SIG-M5 (cell line): ENCODE measurements around the gene SOX2.

Source experiments
- DNase-seq: peaks from one replicate; lab custom pipeline; 2025; lab: John Stamatoyannopoulos, UW

Gene SOX2

DNA sequence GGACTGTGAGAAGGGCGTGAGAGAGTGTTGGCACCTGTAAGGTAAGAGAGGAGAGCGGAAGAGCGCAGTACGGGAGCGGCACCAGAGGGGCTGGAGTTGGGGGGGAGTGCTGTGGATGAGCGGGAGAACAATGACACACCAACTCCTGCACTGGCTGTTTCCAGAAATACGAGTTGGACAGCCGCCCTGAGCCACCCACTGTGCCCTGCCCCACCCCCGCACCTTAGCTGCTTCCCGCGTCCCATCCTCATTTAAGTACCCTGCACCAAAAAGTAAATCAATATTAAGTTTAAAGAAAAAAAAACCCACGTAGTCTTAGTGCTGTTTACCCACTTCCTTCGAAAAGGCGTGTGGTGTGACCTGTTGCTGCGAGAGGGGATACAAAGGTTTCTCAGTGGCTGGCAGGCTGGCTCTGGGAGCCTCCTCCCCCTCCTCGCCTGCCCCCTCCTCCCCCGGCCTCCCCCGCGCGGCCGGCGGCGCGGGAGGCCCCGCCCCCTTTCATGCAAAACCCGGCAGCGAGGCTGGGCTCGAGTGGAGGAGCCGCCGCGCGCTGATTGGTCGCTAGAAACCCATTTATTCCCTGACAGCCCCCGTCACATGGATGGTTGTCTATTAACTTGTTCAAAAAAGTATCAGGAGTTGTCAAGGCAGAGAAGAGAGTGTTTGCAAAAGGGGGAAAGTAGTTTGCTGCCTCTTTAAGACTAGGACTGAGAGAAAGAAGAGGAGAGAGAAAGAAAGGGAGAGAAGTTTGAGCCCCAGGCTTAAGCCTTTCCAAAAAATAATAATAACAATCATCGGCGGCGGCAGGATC, at the start of gene SOX2:
Gene SOX2, plus strand, starts transcription at position 601 of the 811 bp plus-strand sequence. CDS start 436 bp downstream, outside the sequence.
- DNase-seq: no peak

DNA sequence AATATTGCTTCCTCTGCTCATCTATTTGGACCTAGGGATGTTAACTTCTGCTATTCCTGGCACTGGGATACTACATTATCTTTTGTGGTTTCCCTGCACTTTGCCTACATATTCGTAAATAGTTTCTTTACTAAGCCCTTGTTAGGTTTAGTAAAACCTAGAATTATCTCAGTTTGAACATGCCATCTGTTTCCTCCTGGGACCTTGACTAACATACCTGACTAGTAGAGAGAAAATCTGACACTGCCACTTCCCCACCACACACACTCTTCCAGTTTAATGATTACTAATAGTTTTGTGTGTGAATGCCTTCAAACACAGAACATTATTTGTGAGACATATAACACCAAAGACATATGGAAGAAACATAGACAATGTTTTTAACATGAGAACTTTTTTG, 28.2 kb upstream of the SOX2 start:
- DNase-seq: no peak

DNA sequence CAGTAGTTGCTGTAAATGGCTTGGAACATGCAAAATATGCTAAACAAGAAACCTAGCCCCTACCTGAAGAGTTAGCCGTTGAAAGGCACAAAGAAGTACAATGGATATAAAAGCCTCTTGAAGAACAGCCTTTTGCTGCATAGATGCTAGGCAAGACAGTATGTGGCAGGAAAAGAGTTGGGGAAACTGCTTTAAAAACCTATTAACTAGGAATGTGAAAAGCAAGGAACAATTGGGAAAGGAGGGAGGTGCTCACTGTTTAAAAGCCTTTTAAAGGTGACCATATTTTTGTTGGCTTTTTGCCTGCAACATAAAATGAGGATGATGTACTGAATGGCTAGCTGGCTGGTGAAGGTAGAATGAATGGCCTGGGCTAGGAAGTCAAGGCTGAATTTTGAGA, 24.5 kb upstream of the SOX2 start:
- DNase-seq: no peak

DNA sequence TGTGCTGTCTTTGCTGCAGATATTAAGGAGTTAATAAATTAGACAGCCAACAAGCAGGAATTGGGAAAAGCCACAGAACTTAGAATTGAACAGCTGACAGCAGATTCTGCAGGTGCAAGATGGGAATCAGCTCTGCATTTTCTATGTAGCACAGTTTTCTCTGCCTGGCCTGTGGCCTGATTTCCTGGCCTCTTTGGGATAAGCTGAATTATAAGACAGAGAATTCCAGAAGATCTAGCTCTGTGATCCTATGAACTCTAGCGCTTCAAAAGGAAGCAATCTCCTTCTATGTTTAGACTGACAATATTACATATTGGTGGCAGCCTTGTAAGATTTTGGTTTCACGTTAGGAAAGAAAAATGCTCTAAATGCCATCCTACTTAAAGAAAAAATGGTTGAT, 24.0 kb upstream of the SOX2 start:
- DNase-seq: no peak

DNA sequence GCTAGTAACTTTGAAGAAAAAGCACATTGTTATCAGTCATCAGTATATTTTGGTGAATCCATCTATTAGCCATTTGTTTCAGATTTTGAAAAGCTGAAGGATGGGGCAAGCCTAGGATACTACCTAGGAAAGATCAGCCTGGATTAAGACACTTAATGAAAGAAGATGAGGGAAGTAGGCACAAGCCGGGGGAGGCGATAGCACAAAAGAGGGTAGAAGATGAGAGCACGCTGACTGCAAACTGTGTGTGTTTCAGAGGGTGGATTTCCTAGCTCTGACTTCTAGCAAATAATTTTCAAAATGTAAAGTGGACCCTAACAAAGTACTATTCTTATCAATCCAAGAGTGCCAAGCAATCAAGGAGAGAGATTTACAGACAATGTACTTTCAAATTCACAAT, 22.2 kb upstream of the SOX2 start:
- DNase-seq: no peak

DNA sequence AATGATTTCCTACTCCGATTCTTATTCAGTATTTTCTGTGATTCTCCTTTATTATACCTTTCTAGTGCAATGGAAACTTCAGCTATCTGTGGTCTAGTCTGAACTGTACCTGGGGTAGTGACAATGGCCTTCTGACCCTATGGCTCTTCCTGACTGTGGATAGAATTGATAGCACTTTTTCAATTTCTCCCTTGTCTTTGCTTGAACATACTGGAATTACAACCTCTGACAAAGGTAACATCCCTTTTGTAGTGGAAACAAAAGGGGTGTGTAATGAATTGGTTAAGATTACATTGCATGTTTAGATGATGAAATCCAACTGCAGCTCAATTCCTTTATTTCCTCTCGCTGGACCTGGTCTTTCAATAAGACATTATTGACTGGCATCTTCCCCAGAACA, 21.0 kb upstream of the SOX2 start:
- no peak for DNase-seq

DNA sequence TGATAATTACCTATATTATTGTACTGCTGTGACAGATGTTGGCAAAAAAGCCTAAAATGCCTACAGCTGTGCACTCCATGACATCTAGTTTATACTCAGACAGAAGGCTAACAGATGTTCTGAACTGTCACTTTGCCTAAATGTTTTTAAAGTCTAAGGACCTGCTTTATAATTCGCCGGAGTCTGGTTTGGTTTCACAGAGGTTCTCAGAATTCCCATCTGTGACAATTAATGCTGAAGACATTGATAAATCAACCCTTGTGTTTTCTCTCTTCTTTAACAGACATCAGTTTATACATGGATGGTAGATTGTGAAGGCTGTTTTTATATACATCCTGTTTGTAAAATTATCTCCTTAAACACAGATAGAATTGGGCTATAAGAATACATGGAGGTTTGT, 19.8 kb upstream of the SOX2 start:
- no peak for DNase-seq

DNA sequence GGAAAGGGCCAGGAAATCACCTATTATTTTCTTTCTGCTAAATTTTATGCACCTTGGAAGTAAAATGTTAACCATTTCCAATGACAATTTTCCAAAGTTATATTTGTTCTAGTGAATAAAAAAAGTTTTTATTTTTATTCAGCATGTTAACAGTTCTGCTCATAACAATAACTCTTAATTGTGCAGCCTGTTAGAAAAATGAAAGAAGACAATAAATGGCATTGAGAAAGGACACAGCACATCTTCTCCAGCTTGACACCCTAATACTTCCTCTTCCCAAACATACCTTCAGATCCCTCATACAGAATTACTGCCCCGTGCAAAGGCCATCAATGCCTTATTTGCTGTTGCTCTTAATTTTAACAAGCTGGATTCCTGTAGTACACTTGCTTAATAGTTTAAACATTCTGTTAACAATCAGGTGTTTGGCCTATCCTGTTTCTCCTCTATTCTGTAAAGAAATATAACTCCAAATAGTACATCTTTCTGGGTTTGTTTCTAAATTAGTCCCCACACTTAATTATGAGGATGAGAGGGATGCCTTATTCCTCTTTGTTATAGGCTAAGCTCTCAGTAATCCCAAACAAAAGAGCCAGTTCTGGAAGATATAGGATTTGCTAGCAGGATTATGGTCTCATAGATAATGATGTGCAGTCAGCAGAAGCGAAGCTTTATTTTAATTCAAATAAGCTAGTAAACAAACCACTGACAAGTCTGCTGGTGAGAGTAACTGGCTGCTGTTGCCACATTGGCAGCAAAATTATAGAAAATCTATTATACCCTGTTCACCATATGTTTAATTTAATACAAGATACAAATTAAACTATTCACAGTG, 19.2 kb upstream of the SOX2 start:
- no peak for DNase-seq

DNA sequence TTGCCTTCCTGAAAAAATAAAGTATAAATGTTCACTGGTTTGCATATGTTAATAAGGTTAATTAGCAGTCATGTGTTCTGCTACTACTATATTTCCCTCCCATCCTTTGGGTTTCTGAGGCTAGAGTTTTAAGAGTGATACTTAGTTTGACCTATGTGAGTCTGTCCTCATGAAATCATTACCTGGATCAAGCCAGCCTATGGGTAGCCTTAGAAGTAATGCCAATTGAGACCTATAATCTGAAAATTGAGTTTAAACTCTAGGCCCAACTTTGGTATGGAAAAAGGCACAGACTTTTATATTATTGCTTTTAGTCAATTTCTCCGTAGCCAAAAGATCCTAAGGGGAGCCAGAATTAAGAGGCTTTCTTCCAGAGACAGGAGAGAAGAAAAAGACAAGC, 18.4 kb upstream of the SOX2 start:
- no peak for DNase-seq

DNA sequence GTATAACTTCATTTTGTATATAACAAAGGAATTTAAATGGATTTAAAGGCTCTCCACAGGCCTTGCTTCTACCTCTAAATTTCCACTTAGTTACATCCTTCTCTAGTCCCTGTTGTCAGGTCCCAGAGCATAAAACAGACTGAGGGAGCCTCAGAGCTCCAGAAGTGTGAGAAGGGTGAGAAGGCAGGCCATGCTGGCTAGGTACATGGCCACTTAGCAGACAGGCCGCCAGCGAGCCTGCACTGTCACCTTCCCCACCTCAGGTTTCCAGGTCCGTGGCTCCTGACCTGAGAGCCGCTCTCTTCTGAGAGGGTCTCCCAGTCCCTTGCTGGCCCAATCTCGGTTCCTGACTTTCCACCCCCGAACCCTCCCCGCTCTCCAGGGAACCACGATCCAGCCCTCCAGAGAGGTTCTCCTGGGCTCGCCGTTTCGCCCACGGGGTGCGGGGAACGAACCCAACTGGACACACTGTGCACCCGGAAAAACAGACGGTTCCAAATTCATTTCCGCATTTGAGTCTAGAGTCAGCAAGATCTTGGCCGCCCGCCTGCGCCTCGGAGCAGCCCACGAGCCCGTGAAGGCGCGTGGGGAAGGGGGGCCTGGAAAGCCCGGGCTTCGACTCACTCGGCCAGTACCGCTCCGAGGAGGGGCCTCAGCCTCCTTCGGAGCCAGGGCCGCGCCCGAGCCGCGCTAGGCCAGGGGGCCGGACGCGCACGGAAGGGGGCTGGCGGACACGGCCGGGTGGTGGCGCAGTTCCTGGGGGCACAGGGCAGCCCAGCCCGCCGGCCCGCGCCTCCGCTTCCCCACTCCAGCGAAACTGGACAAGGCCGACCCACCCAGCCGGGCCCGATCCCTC, 16.7 kb upstream of the SOX2 start:
- DNase-seq: no peak

DNA sequence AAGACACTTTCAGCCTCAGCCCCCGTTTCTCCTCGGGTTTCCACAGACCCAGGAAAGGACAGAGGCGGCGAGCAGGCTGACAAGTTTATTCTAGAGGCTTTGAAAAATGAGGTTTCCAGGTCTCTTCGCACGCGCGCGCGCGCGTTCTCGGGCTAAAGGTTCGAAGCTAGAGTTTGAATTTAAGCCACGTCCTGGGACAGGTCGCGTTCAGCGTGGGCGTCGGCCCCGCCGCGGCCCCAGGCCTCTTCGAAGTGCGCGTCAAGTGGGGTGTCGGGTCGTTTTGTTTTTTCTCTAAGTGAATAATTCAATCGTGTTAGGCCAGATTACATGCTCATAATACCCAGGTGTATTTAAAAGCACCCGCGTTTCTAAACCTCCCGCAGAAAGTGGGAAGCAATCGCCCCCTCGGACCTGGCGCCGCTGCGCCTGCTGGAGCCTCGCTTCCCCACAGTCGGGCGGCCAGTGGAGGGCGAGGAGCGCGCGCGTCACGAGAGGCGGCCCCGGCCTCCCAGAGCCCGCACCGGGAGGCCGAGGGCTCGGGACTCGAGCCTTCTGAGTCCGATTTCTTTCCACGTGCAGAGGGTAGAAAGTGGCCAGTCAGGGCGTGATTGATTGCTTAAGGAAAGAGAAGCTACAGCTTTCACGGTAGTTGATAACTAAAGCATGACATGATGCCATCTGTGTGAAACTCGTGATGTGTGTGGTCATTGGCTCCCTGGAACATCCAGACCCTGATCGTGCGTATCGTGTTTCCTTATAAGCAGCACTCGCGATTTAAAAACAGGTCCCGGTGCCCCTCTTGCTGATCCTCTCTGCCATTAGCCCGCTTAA, 15.8 kb upstream of the SOX2 start:
- DNase-seq: no peak

DNA sequence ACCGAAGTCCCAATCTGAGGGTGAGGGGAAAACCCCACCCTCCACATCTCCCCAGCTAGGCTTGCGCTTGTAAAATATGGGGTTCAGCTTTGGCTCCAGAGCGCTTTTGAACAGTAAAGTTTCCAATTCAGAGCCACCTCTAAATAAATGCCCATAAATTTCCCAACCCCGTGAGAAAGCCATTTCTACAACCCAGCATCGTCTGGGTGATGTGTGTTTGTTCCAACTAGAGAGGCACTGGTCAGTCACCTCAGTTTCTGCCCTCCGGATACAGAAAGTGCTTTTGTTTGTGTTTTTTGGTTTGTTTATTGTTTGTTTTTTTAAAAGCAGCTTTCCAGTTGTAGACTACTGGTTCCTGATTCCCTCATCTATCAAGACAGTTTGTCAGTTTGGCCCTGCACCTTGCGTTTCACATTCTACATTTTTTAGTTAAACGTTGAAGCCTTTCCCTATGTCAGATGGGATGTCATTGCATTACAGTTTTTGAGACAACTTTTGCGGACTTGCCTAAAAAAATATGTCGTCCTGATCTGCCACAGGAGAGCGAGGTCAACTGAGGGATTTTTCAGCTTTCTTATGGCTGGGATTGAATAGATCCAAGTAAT, 15.0 kb upstream of the SOX2 start:
- no peak for DNase-seq

DNA sequence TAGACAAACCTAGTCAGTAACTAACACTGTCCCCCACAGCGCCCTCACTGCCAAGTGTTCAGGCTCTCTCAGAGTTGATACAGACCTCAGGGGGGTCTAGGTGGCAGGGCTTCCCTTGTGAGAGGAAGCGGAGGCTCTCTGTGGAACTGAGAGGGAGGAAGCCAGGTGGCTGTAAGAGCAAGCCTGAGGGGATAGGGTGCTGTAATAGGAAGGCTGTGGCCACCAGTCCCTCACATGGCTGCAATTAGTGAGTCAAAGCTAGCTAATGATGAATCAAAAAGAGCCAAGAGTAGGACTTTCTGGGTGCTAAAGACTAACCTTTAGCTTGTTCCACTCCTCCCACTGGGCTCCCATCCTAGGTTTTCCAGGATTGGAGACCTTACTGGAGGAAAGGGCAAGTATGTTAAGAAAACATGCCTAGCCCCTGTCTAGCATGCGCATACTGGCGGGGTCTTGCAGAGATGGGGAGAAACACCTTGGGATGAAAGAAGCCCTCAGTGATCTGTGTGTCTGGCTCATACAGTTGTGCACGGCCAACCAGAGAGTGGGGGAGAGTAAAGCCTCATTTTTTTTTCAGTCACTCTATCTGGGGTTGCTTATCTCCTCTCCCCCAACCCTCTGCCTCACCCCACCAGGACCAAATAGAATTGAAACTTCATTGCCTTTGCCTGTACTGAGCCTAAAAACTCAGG, 13.3 kb upstream of the SOX2 start:
- DNase-seq: no peak

DNA sequence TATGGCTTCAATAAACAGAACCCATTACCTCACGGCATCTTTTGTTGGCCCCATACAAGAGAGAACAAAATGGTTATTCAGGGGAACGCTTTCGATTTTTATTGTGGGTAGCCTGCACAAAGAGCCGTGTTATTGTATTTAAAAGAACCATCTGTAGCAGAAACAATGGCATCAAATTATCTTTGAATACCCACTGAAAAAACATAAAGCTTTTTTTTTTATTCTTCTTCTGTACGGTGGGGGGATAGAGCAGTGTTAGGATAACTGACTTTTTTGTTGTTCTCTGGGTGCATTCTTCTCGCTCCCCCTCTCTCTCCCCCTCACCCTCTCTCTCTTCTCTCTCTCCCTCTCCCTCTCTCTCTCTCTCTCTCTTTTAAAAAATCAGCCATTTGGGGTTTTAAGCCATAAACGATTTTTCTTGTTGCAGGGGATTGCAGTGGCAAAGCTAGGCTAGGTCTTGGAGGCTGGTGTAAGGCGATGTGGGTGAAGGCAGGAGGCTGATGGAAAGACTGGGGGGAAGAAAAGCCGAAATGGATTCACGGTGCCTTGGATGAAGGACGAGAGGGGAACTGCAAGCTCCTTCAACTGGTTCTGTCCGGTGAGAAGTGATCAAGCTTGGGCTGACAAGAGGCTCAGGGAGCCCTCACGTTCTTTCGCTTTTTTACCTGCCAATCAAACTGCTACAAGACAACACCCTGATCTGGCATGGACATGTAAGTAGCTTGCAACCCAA, 12.4 kb upstream of the SOX2 start:
- no peak for DNase-seq

DNA sequence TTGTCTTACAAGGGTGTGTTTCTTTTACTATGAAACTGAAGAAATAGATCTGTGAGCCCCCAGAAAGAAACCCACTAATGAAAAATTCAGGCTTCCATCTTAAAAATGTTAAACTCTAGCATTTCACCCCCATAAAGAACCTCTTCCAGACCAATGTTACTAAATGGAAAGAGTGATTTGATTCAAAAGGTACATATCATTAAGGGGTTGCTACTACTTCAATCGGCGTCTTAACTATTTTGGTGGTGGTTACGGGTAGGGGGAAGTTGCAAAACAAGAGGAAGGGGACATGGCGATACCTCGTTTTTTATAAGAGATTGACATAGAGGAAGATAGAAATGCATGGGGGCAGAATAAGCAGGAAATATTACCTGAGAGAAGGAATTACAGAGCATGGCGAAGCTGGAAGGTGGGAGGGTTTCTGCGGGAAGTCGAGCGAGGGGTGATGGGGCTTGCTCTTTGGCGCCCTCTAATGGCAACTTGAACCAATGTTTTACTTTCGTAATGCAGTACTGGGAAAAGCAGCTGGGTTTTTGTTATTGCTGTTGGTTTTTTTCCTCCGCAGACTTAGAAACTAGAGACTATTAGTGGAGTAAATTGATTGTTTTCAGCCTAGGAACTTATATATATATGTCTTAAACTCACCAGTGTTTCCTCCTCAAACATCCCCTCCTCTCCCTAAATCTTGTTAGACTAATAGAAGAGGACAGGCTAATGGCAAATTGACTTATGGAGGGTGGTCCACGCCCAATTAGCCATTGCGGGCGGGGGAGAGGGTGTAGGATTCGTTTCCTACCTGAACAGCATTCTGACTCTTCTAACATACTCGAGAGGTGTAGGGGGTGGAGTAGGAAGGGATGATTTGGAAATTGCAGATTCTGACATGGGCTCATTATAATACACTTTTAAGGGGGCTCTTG, 11.3 kb upstream of the SOX2 start:
- no peak for DNase-seq

DNA sequence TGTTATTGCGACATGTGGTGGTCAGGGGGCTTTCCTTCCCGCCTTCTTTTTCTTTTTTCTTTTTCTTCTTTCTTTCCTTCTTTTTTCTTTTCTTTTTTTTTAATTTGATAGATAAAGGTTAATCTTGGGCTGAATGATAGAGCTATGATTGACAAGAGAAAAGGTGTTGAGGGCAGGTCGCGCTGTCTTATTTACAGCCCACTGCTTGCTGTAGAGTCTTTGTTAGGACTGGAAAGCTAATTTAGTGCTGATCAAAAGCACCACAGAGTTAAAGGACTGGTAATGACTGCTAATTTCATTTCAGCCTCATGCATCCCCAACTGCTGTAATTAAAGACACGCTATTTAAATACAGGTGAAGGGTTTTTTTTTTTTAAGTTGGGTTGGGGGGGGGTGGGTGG, 10.6 kb upstream of the SOX2 start:
- DNase-seq: no peak

DNA sequence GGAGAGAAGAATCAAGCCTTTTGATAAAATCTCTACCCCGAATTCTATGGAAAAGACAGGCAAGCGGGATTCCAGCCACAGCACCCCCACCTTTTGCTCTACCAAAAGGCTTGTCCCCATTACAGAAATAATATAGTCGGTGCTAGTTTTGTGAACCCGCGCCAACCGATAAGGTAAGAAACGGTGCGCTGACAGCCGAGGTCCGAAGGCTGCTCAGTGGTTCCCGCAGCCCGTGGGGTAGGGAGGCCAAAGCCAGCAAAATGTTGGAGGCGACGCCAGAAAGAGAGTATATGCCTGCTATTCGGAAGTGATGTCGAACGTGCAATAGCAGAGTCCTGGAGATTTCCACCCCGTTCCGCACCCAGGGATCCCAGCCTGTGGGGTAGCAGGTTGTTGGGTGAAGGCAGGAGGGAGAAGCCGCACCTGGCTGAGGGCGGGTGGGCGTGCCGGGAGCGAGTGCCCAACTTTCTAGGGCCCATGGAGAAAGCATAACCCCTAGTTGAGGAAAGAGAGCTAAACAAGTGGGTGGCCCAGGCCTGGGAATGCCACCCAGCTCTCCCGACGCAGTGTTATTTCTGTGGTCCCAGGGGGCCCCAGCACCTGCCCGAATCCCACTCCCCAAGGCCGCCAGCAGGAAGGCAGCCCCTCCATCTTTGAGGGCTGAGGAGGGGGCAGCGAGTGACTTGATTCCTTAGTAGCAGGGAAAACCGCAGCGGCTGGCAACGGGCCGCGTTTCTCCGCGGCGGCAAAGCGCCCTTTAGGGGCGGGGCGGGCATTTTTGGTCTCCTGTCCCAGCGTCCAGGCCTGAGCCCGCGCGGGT, 7.9 kb upstream of the SOX2 start:
- no peak for DNase-seq
